Cardiac fibroblast (primary cell): Measurements from ENCODE around the gene PRAME.
A peak's percentile ranks its signal among the peaks of the same experiment; 100 is the strongest.

Experiments
- DNase-seq, 2 donors: peaks; one replicate each; pipeline versions ENCODE4 v3.0.0 to v3.0.0-alpha.2; 2010; ENCODE audit warnings: low read depth in 2 of 2
- H3K4me3 ChIP-seq, 2 donors: replicated peaks in 1 of 2; 1 replicate in 1 of 2; 2 replicates in 1 of 2; pipeline ENCODE4 v1.5.1; 2011; ENCODE audit warnings: low read depth in 2 of 2, low read length in 2 of 2, mild to moderate bottlenecking in 2 of 2, moderate library complexity in 1 of 2
- CTCF ChIP-seq: IDR thresholded peaks from one replicate; pipeline ENCODE4 v1.5.1; 2011; ENCODE audit warnings: low read depth, mild to moderate bottlenecking, low read length, inconsistent platforms

The PRAME gene

DNA sequence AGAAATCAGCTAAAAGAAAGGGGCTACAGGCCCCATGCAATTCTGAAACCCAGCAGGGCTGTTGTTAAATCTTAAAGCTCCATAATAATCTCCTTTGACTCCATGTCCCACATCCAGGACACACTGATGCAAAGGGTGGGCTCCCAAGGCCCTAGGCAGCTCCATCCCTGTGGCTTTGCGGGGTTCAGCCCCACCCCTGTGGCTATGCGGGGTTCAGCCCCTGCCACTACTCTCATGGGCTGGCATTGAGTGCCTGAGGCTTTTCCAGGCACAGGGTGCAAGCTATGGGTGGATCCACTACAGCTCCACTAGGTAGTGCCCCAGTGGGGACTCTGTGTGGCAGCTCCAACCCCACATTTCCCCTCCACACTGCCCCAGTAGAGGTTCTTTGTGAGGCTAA, 30.3 kb downstream of the PRAME start:
- H3K4me3 ChIP-seq: no peak overlapping the region
- no peak for DNase-seq
- no peak for TF ChIP-seq CTCF

DNA sequence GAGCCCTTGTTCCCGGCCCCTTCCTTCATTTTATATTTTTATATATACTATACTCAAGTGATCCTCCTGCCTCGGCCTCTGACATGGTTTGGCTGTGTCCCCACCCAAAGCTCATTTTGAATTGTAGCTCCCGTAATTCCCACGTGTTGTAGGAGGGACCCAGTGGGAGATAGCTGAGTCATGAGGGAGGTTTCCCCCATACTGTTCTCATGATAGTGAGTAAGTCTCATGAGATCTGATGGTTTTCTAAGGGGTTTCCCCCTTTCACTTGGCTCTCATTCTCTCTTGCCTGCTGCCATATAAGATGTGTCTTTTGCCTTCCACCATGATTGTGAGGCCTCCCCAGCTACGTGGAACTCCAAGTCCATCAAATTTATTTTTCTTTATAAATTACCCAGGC, 31.8 kb downstream of the PRAME start:
- no peak for TF ChIP-seq CTCF
- no peak overlapping the region for H3K4me3 ChIP-seq
- DNase-seq: peak in 1 of 2 donors; percentile 31

DNA sequence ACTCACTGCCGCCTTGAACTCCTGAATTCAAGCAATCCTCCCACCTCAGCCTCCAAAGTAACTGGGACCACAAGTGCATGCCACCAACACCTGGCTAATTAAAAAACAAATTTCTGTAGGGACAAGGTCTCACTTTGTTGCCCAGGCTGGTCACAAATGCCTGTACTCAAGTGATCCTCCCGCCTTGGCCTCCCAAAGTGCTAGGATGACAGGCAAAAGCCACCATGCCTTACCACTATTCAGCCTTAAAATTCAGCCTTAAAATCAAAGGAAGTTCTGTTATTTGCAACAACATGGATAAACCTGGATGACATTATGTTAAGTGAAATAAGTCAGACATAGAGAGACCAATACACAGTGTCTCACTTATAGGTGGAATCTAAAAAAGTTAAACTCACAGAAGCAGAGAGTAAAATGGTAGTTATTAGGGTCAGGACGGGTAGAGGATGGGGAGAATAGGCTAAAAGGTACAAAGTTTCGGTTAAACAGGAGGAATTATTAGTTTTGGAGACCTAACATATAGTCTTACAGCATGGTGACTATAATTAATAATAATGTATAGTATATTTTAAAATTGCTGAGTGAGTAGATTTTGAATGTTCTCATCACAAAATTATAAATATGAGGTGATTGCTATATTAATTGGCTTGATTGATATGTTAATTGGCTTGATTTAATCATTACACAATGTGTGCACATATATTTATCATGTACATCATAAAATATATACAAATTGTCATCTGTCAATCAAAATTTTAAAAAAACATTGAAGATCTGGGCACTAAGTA, 32.7 kb downstream of the PRAME start:
- no peak overlapping the region for H3K4me3 ChIP-seq
- no peak for DNase-seq
- no peak for TF ChIP-seq CTCF

- no peak for DNase-seq
- no peak overlapping the region for H3K4me3 ChIP-seq
- no peak for TF ChIP-seq CTCF
Observed at GRCh38 chr22:22523494-22523893, 35.6 kb downstream of the PRAME start.

GRCh38 chr22:22521631-22522030, 37.4 kb downstream of the PRAME start:
- DNase-seq: no peak
- H3K4me3 ChIP-seq: no peak overlapping the region
- no peak for TF ChIP-seq CTCF

DNA sequence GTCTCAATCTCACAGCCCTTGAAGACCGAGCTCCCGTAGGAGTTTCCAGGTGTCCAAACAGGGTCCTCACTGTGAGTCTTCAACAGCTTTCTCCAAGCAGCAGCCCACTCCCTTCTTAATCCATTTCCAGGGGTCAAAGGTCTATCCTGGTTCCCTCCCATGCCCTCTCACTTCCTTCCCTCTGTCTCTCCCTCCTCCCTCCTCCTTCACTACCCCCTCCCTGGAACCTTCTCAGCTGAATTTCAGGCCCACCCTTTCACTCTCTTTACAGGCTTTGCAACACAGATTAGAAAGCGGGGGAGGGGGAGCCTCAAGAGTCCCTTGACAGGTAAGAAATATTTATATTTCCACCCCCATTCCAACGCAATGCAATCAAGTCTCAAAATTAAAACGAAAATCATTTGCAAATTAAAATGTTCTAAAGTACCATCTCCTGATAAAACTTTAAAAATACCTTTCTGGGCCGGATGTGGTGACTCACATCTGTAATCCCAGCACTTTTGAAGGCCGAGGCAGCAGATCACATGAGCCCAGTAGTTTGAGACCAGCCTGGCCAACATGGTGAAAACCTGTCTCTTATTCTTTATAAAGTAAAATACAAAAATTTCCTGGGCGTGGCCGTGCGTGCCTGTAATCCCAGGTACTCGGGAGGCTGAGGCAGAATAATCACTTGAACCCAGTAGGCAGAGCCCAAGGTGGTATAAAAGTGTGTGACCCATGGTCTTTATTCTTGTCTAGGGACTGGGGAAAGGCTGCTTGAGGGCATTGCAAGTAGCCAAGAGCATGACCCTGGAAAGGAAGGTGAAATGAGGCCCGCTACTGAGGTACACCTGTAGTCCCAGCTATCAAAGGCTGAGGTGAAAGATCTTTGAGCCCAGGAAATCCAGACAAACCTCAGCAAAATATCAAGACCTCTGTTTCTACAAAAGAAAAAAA, 38.1 kb downstream of the PRAME start:
- TF ChIP-seq CTCF: no peak
- H3K4me3 ChIP-seq: no peak overlapping the region
- peak in 1 of 2 donors; percentile 13 for DNase-seq
